ENCODE data around the gene MAPK10. TPM values are rescaled to one million over a fixed set of nuclear protein-coding genes. Genes with fewer than 3 reads are reported as not detected.

MAPK10 gene
- total and polyA plus RNA-seq, 2 of the 8 experiments (the other 6 are each of a cell fraction or from before 2014, with no cell fraction given) = 2.5 to 3.1 TPM

GRCh38 chr4:85963231-85963630 is 396.6 kb downstream of the MAPK10 start (continued):
- TF ChIP-seq CHD7 (IDR thresholded peaks at IDR 0.05; ENCODE audit: insufficient replicate concordance, low read length) (no peak), CHD1 (IDR thresholded peaks at IDR 0.05; ENCODE audit: low read depth, low read length) (no peak), SP2 (IDR thresholded peaks at IDR 0.05; ENCODE audit: low read length) (no peak), ATF3 (IDR thresholded peaks at IDR 0.05; ENCODE audit: insufficient read depth, low read depth, low read length) (no peak), TEAD4 (IDR thresholded peaks at IDR 0.05; ENCODE audit: low read depth, low read length) (no peak), SP1 (IDR thresholded peaks at IDR 0.05; ENCODE audit: low read depth, low read length) (no peak), ZNF274 (IDR thresholded peaks at IDR 0.05; ENCODE audit: borderline replicate concordance, extremely low read depth, low read length) (no peak), CEBPB (IDR thresholded peaks at IDR 0.05; ENCODE audit: low read depth, low read length) (no peak), RNF2 (IDR thresholded peaks at IDR 0.05; ENCODE audit: borderline replicate concordance, low read depth, low read length, missing control alignments, poor library complexity, severe bottlenecking) (no peak), NRF1 (IDR thresholded peaks at IDR 0.05; ENCODE audit: low read depth, low read length) (no peak), EGR1 (IDR thresholded peaks at IDR 0.05; ENCODE audit: borderline replicate concordance, low read depth, low read length) (no peak), POLR2AphosphoS5 (IDR thresholded peaks at IDR 0.05; ENCODE audit: low read depth, low read length) (no peak)
